Activated naive CD4-positive, alpha-beta T cell treated with anti-CD3 and anti-CD28 coated beads for 36 hours (primary cell): Measurements from ENCODE around the gene NAE1. TPM values are rescaled to one million over a fixed set of nuclear protein-coding genes. Genes with fewer than 3 reads are reported as not detected.

ENCODE experiments used
- CTCF ChIA-PET: fragments of 350-600 bp; sonication (Branson Sonifier 250); formaldehyde crosslinking; loops from one replicate; lab custom pipeline; 2021; ENCODE audit warnings: antibody characterized with exemption; lab: Charles Lee
- DNase-seq: peaks from one replicate; pipeline ENCODE4 v3.0.0-alpha.2; 2020
- H3K27ac Mint-ChIP-seq: one replicate; pipeline ENCODE4 v1.8.0; 2021; ENCODE audit warnings: mild to moderate bottlenecking, mixed read lengths
- H3K27me3 Mint-ChIP-seq: one replicate; pipeline ENCODE4 v1.8.0; 2021; ENCODE audit warnings: low read depth, mixed read lengths
- H3K36me3 Mint-ChIP-seq: one replicate; pipeline ENCODE4 v1.8.0; 2021; ENCODE audit warnings: low read depth, mixed read lengths
- H3K4me1 Mint-ChIP-seq: one replicate; pipeline ENCODE4 v1.8.0; 2021; ENCODE audit warnings: low read depth, mixed read lengths
- H3K4me3 Mint-ChIP-seq: one replicate; pipeline ENCODE4 v1.8.0; 2021; ENCODE audit warnings: mild to moderate bottlenecking, moderate library complexity, mixed read lengths
- H3K9me3 Mint-ChIP-seq: one replicate; pipeline ENCODE4 v1.8.0; 2021; ENCODE audit warnings: mixed read lengths
- intact Hi-C: fragments of 100-400 bp; cut with micrococcal nuclease; formaldehyde crosslinking; loops from one replicate; pipeline ENCODE4 v1.15.1; 2023
- total RNA-seq, 2 experiments: library from RNA; stranded (reverse); gene quantifications; one replicate each; pipeline ENCODE4 v1.2.3, GENCODE V29; 2021

NAE1 gene
- total RNA-seq, 2 experiments from 2014 or later = 108 to 115 TPM

DNA sequence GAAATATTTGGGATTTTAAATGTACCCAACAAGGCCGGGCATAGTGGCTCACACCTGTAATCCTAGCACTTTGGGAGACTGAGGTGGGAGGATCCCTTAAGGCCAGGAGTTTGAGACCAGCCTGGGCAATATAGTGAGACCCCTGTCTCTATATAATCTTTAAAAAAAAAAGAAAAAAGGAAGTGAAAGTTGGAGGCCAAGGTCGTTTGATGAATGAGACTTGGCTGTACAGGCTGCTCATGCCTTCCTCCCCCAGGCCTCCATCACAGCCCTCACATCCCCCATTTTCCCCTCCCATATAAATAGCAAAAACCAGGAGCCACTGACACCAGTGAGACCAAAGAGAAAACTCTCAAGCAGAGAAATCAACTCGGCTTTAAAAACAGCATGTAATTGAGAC lies 10.1 kb upstream of the NAE1 start:
- Mint-ChIP-seq H3K9me3 (no peaks in the 10 kb centered on the region), H3K36me3 (no peaks in the 10 kb centered on the region), H3K27ac (no peak overlapping the region), H3K27me3 (peaks cover 24% of the 10 kb centered on the region), H3K4me3 (no peak overlapping the region), H3K4me1 (peaks cover 5% of the 10 kb centered on the region)
- intact Hi-C loops = no loop called here
- CTCF ChIA-PET = no interaction called here
- no peak for DNase-seq

DNA sequence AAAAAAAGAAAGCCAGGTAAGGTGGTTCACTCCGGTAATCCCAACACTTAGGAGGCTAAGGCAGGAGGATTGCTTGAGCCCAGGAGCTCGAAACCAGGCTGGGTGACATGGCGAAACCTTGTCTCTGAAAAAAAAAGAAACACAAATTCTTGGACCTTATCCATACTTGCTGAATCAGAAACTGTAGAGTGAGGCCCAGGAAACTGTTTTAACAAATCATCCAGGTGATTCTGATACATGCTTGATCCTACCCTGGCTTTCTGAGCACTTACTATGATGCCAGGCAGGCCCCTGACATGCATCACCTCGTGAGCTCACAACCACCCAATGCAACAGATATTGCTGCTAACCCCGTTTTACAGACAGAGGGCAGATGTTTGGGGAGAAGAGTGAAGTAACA lies 4.0 kb upstream of the NAE1 start:
- intact Hi-C loops = no loop called here
- Mint-ChIP-seq H3K4me1 (peaks cover 5% of the 10 kb centered on the region), H3K36me3 (no peaks in the 10 kb centered on the region), H3K4me3 (no peak overlapping the region), H3K9me3 (no peaks in the 10 kb centered on the region), H3K27ac (no peak overlapping the region), H3K27me3 (no peaks in the 10 kb centered on the region)
- CTCF ChIA-PET = interaction anchor here (8.5 kb wide), 1 partner anchor 33 kb away, joined by 132 read pairs; no protein-coding TSS in a partner anchor
- DNase-seq = no peak

DNA sequence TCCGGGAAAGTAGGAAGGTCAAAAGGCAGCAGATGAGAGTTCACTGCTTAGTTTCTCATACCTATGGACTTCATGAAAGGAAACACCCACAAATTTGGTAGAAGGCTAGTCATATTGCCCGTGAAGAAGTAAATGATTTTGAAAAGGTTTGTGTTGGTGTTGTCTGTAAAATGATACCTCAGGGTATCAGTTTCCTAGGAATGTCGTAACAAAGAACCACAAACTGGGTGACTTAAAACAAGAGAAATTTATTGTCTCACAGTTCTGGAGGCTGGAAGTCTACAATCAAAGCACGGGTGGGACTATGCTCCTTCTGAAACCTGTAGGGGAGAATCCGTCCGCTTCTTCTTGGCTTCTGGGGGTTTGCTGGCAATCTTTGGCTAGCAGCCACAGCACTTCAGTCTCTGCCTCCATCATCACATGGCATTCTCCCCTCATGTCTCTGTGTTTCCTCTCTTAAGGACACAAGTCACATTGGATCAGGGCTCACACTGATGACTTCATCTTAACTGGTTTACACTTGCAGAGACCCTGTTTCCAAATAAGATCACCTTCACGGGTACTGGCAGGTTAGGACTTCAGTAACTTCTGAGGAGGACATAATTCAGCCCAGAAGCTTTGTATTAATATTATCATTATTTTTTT lies 2.0 kb upstream of the NAE1 start:
- Mint-ChIP-seq H3K27me3 (no peaks in the 10 kb centered on the region), H3K36me3 (peaks cover 5% of the 10 kb centered on the region), H3K9me3 (no peaks in the 10 kb centered on the region), H3K4me3 (no peak overlapping the region), H3K27ac (no peak overlapping the region), H3K4me1 (peaks cover 22% of the 10 kb centered on the region)
- CTCF ChIA-PET = interaction anchor here (1.1 to 8.5 kb wide), 4 partner anchors 13 to 49 kb away, joined by 3 to 132 read pairs (median 28); partner anchors contain the start of gene CA7
- no peak for DNase-seq
- intact Hi-C loops = no loop called here

DNA sequence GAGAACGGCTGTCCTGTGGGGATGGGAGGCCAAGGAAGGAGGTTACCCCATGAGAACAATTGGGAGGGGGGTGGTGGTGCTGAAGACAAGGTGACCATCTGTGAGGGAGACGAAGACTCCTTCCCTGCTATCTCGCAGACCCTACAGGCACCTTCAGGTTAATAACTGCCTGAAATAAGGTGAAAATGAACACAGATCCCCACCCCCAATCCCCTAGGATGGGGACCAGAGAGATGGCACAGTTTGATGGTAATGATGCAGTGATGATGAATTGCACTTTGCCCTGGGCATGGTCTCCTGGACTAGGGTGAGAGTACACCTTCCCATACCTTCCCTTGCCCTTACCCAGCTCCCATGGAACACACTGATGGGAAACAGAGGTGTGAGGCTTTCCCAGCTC lies 1.4 kb upstream of the NAE1 start:
- Mint-ChIP-seq H3K27me3 (no peaks in the 10 kb centered on the region), H3K27ac (no peak overlapping the region), H3K36me3 (peaks cover 8% of the 10 kb centered on the region), H3K4me3 (no peak overlapping the region), H3K4me1 (peaks cover 25% of the 10 kb centered on the region), H3K9me3 (no peaks in the 10 kb centered on the region)
- no peak for DNase-seq
- intact Hi-C loops = no loop called here
- CTCF ChIA-PET = interaction anchor here (1.1 to 8.5 kb wide), 8 partner anchors 10 to 101 kb away, joined by 3 to 132 read pairs (median 6); partner anchors contain the start of gene CA7

DNA sequence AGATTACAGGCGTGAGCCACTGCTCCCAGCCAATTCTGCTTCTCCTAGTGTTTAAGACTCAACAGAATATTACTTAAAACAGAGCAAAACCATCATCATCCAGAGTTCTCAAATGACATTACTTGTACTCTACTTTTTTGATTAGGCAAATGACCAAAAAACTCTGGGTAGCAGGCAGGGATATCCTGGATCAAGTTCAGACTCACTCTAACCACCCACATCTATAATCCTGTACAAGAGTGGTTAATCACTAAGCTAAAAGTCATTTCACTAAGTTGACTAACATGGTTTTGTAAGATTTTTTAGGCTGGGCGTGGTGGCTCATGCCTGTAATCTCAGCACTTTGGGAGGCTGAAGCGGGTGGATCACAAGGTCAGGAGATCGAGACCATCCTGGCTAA lies 6.8 kb downstream of the NAE1 start:
- peaks cover 25% of the 10 kb centered on the region for H3K4me1 Mint-ChIP-seq
- no peaks in the 10 kb centered on the region for H3K27me3 Mint-ChIP-seq
- H3K27ac Mint-ChIP-seq = no peak overlapping the region
- H3K36me3 Mint-ChIP-seq = peaks cover 41% of the 10 kb centered on the region
- no peak overlapping the region for H3K4me3 Mint-ChIP-seq
- CTCF ChIA-PET = interaction anchor here (1.1 to 5.8 kb wide), 3 partner anchors 8 to 49 kb away, joined by 3 to 30 read pairs (median 7); no protein-coding TSS in a partner anchor
- no peak for DNase-seq
- intact Hi-C loops = no loop called here
- no peaks in the 10 kb centered on the region for H3K9me3 Mint-ChIP-seq

DNA sequence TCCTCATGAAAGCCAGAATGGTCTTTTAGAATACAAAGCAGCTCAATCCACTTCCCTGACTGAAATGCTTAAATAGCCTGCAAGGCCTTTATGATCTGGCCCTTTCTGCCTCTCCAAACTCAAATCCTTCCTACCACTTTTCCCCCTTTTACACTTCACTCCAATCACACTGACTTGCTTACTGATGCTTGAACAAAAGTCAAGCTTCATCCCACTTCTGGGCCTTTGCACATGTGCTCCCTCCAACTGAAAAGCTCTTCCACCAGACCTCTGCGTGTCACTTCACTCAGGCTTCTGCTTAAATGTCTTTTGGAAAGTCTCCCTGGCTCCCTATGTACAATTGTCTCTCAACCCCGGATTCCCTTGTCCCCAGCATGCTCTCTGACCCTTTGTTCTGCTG lies 16.0 kb downstream of the NAE1 start:
- H3K27ac Mint-ChIP-seq = no peak overlapping the region
- intact Hi-C loops = no loop called here
- CTCF ChIA-PET = interaction anchor here (0.8 kb wide), 1 partner anchor 16 kb away, joined by 4 read pairs; the partner anchor contains the start of gene NAE1
- no peak overlapping the region for H3K4me3 Mint-ChIP-seq
- DNase-seq = no peak
- H3K27me3 Mint-ChIP-seq = no peaks in the 10 kb centered on the region
- H3K4me1 Mint-ChIP-seq = no peaks in the 10 kb centered on the region
- H3K9me3 Mint-ChIP-seq = no peaks in the 10 kb centered on the region
- peaks cover 34% of the 10 kb centered on the region for H3K36me3 Mint-ChIP-seq

DNA sequence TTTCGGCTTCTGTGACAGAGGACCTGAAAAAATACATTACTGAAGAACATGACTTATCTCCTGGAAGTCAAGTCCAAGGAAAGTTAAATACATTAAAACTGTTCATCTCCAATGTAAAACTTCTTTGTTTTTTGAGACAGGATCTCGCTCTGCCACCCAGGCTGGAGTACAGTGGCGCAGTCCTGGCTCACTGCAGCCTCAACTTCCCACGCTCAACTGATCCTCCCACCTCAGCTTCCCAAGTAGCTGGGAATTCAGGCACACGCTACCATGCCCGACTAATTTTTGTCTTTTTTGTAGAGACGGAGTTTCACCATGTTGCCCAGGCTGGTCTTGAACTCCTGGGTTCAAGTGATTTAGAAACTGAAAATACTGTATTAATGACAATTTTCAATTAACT lies 19.7 kb downstream of the NAE1 start:
- intact Hi-C loops = no loop called here
- no peak for DNase-seq
- H3K27ac Mint-ChIP-seq = no peak overlapping the region
- H3K36me3 Mint-ChIP-seq = peaks cover 38% of the 10 kb centered on the region
- no peaks in the 10 kb centered on the region for H3K9me3 Mint-ChIP-seq
- no peak overlapping the region for H3K4me3 Mint-ChIP-seq
- no peaks in the 10 kb centered on the region for H3K27me3 Mint-ChIP-seq
- CTCF ChIA-PET = interaction anchor here (0.8 to 1.4 kb wide), 3 partner anchors 20 to 404 kb away, joined by 3 read pairs; partner anchors contain the start of gene NAE1
- H3K4me1 Mint-ChIP-seq = no peaks in the 10 kb centered on the region

DNA sequence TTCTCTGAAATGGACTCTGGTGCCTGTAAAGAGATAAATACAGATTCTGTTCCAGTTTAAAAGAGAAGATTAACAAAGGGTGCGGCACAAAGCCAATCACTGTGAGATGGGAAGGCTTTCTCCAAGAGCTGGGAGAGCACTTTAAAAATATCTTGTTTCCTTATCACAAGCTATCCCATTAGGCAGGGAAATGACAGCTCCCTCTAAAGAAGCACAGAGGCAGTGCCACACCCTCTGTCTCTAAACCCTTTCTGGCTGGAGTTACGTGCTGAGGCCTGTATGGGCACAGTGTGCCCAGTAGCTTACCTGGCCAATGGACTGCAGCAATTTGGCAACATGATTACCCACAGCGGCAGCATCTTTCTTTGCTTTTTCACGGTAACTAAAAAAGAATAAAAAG lies 20.4 kb downstream of the NAE1 start:
- DNase-seq = no peak
- intact Hi-C loops = no loop called here
- Mint-ChIP-seq H3K27ac (no peak overlapping the region), H3K4me1 (no peaks in the 10 kb centered on the region), H3K4me3 (no peak overlapping the region), H3K27me3 (no peaks in the 10 kb centered on the region), H3K9me3 (no peaks in the 10 kb centered on the region), H3K36me3 (peaks cover 41% of the 10 kb centered on the region)
- CTCF ChIA-PET = interaction anchor here (0.8 to 1.4 kb wide), 3 partner anchors 20 to 403 kb away, joined by 3 read pairs; partner anchors contain the start of gene NAE1

DNA sequence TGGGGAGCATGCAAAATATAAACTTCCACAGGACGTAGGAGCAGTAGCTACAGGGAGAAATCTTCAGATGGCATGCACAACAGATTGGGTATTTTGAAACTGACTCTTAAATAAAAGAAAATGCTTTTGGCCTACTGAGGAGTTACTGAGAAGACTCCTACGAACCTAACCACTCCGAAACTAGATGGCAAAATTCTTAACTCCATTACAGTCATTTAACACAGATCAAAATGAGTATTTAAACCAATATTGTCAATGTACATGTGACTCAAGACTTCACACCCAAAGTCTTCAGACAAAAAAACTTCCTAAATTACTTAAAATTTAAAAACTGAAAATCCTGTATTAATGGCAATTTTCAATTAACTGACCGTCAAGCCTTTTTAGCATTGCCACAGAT lies 21.0 kb downstream of the NAE1 start:
- Mint-ChIP-seq H3K36me3 (peaks cover 43% of the 10 kb centered on the region), H3K4me3 (no peak overlapping the region), H3K4me1 (no peaks in the 10 kb centered on the region), H3K27ac (no peak overlapping the region), H3K27me3 (no peaks in the 10 kb centered on the region), H3K9me3 (no peaks in the 10 kb centered on the region)
- CTCF ChIA-PET = interaction anchor here (0.9 to 2.0 kb wide), 3 partner anchors 21 to 158 kb away, joined by 3 to 7 read pairs (median 6); partner anchors contain the start of gene NAE1
- intact Hi-C loops = no loop called here
- no peak for DNase-seq

DNA sequence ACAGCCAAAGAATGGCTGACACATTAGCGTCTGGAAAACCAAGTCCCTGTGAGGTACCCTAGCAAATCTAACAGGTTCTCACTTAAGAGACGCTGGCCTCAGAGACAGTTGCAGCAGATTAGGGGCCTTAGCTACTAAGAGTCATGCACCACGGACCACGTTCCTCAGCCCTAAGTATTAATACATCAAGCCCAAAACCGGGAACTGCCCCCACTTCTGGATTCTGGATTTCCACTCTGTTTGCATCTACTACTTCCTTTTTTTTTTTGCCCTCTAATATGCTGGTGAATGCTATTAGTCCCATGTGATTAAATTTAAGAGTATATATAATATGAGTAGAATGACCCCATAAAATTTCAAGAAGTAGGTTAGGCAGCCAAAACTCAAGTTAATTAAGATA lies 28.6 kb downstream of the NAE1 start:
- Mint-ChIP-seq H3K27ac (no peak overlapping the region), H3K4me1 (no peaks in the 10 kb centered on the region), H3K4me3 (no peak overlapping the region), H3K9me3 (no peaks in the 10 kb centered on the region), H3K27me3 (no peaks in the 10 kb centered on the region), H3K36me3 (peaks cover 26% of the 10 kb centered on the region)
- DNase-seq = no peak
- CTCF ChIA-PET = no interaction called here
- intact Hi-C loops = no loop called here

DNA sequence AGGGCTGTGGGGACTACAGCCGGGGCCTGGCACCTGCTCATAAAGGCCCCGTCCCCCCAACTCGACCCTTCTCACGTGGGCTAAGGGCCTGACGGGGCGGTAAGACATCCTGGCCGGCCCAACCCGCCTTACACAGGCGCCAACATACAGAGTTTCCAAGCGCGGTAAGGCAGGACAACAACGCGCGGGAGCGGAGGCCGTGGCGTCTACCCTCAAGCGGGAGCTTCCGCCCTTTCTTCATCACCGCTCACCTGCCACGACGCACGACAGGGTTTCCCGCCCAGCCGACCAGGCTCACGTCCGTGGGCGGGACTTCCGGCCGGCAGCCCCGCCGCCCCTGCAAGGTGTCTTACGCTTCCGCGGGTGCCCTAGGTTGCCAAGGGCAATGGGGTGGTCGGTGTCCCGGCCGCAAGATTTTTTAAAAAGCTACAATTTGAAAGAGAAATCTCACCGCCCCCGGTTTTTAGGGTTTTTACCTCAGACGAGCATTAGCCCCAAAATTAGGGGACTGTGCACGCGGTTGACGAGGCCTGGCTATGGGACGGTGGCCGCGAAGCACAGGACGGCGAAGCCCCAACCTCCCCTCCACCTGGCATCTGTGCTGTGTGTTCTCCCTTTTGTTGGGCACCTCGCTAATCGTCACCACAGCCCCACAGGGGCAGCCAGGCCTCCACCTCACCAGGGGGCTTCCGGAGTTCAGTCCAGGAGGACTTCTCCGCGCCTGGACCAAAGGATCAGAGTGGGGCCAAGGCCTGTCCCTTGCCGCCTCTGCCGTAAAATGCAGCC lies 29.3 kb downstream of the NAE1 start, which contains the start of gene TERB1:
Gene TERB1 (minus strand): TSS at position 265 of the 786 bp plus-strand sequence. CDS start 4,786 bp downstream, outside the sequence.
- Mint-ChIP-seq H3K27me3 (no peaks in the 10 kb centered on the region), H3K27ac (no peak within 1 kb of the TSS), H3K9me3 (no peaks in the 10 kb centered on the region), H3K4me1 (no peaks in the 10 kb centered on the region), H3K36me3 (peaks cover 21% of the 10 kb centered on the region), H3K4me3 (no peak within 1 kb of the TSS)
- intact Hi-C loops = no loop called here
- DNase-seq = no peak
- CTCF ChIA-PET = interaction anchor here (1.0 kb wide), 1 partner anchor 67 kb away, joined by 5 read pairs; no protein-coding TSS in a partner anchor

DNA sequence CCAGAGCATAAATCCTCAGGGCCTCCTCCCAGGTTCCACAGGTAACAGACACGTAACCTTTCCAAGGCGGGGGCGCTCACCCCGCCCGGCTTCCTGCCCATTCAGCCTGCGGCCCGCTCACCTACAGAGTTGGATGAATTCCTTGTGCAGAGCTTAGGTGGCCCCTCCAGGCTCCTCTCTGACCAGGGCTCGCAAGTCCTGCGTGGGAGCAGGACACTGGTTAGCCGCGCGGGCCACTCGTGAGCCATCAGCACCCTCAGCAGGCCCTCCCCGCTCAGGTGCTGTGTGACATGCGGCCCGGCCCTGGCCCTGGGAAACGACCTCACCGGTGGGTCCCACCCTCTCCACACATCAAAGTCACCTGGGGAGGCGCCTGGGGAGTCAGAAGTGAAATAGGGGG lies 29.9 kb downstream of the NAE1 start:
- Mint-ChIP-seq H3K27me3 (no peaks in the 10 kb centered on the region), H3K4me3 (no peak overlapping the region), H3K27ac (no peak overlapping the region), H3K9me3 (no peaks in the 10 kb centered on the region), H3K4me1 (no peaks in the 10 kb centered on the region), H3K36me3 (peaks cover 21% of the 10 kb centered on the region)
- no peak for DNase-seq
- CTCF ChIA-PET = interaction anchor here (1.0 kb wide), 1 partner anchor 67 kb away, joined by 5 read pairs; no protein-coding TSS in a partner anchor
- intact Hi-C loops = no loop called here
